ENCODE measurements around the gene SPARC.

GRCh38 chr5:151630088-151630487 lies 56.6 kb downstream of the SPARC start:
- no peak for TF ChIP-seq CTCF (IDR thresholded peaks at IDR 0.05; ENCODE audit: low read depth, low read length)
- no peak for TF ChIP-seq EZH2phosphoT487 (IDR thresholded peaks at IDR 0.05; ENCODE audit: low read depth)

Measured in OCI-LY3 (cell line).